Kidney (tissue), 14 donors: ENCODE results near the gene MEI4. TPM values are rescaled to one million over a fixed set of nuclear protein-coding genes. Genes with fewer than 3 reads are reported as not detected.

Source experiments
- DNase-seq, 5 donors: peaks; one replicate each; pipeline ENCODE4 v3.0.0-alpha.2; 2013 to 2020
- FAIRE-seq: peaks from 2 replicates; lab custom pipeline; 2012; peaks lifted over from hg19 to GRCh38; lab: Jason Lieb, UNC
- H3K27ac ChIP-seq, 2 donors: one replicate each; pipeline ENCODE4 v1.7.0; 2013; ENCODE audit warnings: low read depth in 2 of 2, low read length in 2 of 2, inconsistent platforms in 1 of 2
- H3K27me3 ChIP-seq: one replicate; pipeline ENCODE4 v1.7.1; 2013; ENCODE audit warnings: low read length, inconsistent platforms; ENCODE audit not compliant: control insufficient read depth, insufficient read depth
- H3K36me3 ChIP-seq, 3 donors: one replicate each; pipeline versions ENCODE4 v1.7.0 to v1.7.1; 2013; ENCODE audit warnings: low read length in 3 of 3, control low read depth in 1 of 3, inconsistent platforms in 1 of 3; ENCODE audit not compliant: insufficient read depth in 3 of 3, control insufficient read depth in 2 of 3
- H3K4me1 ChIP-seq, 3 donors: one replicate each; pipeline versions ENCODE4 v1.7.0 to v1.7.1; 2013; ENCODE audit warnings: low read length in 3 of 3, inconsistent platforms in 1 of 3, low read depth in 1 of 3; ENCODE audit not compliant: control insufficient read depth in 2 of 3, insufficient read depth in 2 of 3
- H3K4me3 ChIP-seq, 3 donors: one replicate each; pipeline versions ENCODE4 v1.7.0 to v1.8.1; 2013; ENCODE audit warnings: low read length in 3 of 3, control low read depth in 1 of 3, inconsistent platforms in 1 of 3
- H3K9ac ChIP-seq, 3 donors: one replicate each; pipeline versions ENCODE4 v1.7.0 to v1.7.1; 2013; ENCODE audit warnings: low read length in 3 of 3, control low read depth in 1 of 3, inconsistent platforms in 1 of 3
- H3K9me3 ChIP-seq, 3 donors: one replicate each; pipeline versions ENCODE4 v1.7.0 to v1.7.1; 2013; ENCODE audit warnings: low read length in 3 of 3, control low read depth in 1 of 3, inconsistent platforms in 1 of 3; ENCODE audit not compliant: control insufficient read depth in 2 of 3, insufficient read depth in 1 of 3
- CTCF ChIP-seq: IDR thresholded peaks from 3 replicates; pipeline ENCODE4 v1.5.1; 2012; ENCODE audit warnings: mild to moderate bottlenecking, moderate library complexity, borderline replicate concordance; ENCODE audit not compliant: insufficient read depth; ENCODE audit errors: extremely low read depth
- intact Hi-C: fragments of 100-400 bp; cut with DNase I; formaldehyde crosslinking; loops from one replicate; pipeline ENCODE4 v1.11.1; 2022
- polyA plus RNA-seq: library from polyadenylated mRNA; stranded (reverse); fragments of 350-450 nt; fragmentation: Illumina TruSeq; extraction: RNeasy Lipid Tissue Mini Kit (QIAGEN cat#74804); gene quantifications from one replicate; pipeline ENCODE4 v1.2.3, GENCODE V29; 2014; ENCODE audit warnings: low read depth, low replicate concordance; ENCODE audit not compliant: insufficient read depth
- total RNA-seq: library from RNA; stranded (reverse); fragmentation: NEBNext Ultra II Directional; extraction: Animal tissue kit (Norgen Biotek cat#: 25700); gene quantifications from one replicate; pipeline ENCODE4 v1.2.1, GENCODE V29; 2021
- donor health status: control.
- donor health status: control.
- donor health status: control.
- donor health status: control.
- donor health status: control.
- donor health status: DM: yes; HTN: yes; CAD: no.
- donor health status: Normal renal cell carcinoma (clear cell type).

MEI4 gene
- total and polyA plus RNA-seq, 2 donors from 2014 or later, result 1.2 to 2.3 TPM

GRCh38 chr6:77834591-77834996 is 181.8 kb downstream of the MEI4 start:
- H3K4me1 ChIP-seq, result no peaks in the 10 kb centered on the region
- no peak for DNase-seq
- TF ChIP-seq CTCF, result no peak
- no peaks in the 10 kb centered on the region for H3K27me3 ChIP-seq
- H3K27ac ChIP-seq, result no peak overlapping the region
- intact Hi-C loops, result no loop called here
- H3K9me3 ChIP-seq, result peaks cover 0 to 6% (median 0%) of the 10 kb centered on the region in 3 donors
- no peaks in the 10 kb centered on the region for H3K36me3 ChIP-seq
- no peak overlapping the region for H3K9ac ChIP-seq
- no peak overlapping the region for H3K4me3 ChIP-seq
- no peak for FAIRE-seq

- no peak overlapping the region for H3K4me3 ChIP-seq
- DNase-seq (no peak), FAIRE-seq (no peak)
- no peak for TF ChIP-seq CTCF
- intact Hi-C loops, result no loop called here
- H3K9ac ChIP-seq, result no peak overlapping the region
- H3K27ac ChIP-seq, result no peak overlapping the region
- H3K9me3 ChIP-seq, result no peaks in the 10 kb centered on the region
- H3K27me3 ChIP-seq, result no peaks in the 10 kb centered on the region
- no peaks in the 10 kb centered on the region for H3K36me3 ChIP-seq
- H3K4me1 ChIP-seq, result no peaks in the 10 kb centered on the region
Measured at GRCh38 chr6:77837034-77837784, 184.4 kb downstream of the MEI4 start.

- FAIRE-seq (no peak), DNase-seq (no peak)
- Histone ChIP-seq H3K9ac (no peak overlapping the region), H3K4me1 (no peaks in the 10 kb centered on the region), H3K27ac (no peak overlapping the region), H3K27me3 (no peaks in the 10 kb centered on the region), H3K9me3 (no peaks in the 10 kb centered on the region), H3K36me3 (no peaks in the 10 kb centered on the region), H3K4me3 (no peak overlapping the region)
- TF ChIP-seq CTCF, result no peak
- intact Hi-C loops, result no loop called here
Measured at GRCh38 chr6:77839292-77839691, 186.5 kb downstream of the MEI4 start.
